Effector memory CD4-positive, alpha-beta T cell (primary cell): ENCODE measurements around the gene ATPAF2.

ENCODE experiments used
- DNase-seq, 3 donors: peaks; one replicate each; pipeline ENCODE4 v3.0.0-alpha.2; 2020
- H3K27ac ChIP-seq: 2 replicates; pipeline ENCODE4 v1.7.0; 2013; ENCODE audit warnings: mild to moderate bottlenecking, low read length, moderate library complexity; ENCODE audit not compliant: insufficient read depth, poor library complexity, severe bottlenecking
- H3K27me3 ChIP-seq: replicated peaks from 2 replicates; pipeline ENCODE4 v1.7.0; 2013; ENCODE audit warnings: mild to moderate bottlenecking, low read length; ENCODE audit not compliant: insufficient read depth, control insufficient read depth, poor library complexity, severe bottlenecking
- H3K36me3 ChIP-seq: 2 replicates; pipeline ENCODE4 v1.7.0; 2013; ENCODE audit warnings: mild to moderate bottlenecking, low read length, moderate library complexity; ENCODE audit not compliant: control insufficient read depth, insufficient read depth
- H3K4me1 ChIP-seq: 2 replicates; pipeline ENCODE4 v1.7.0; 2013; ENCODE audit warnings: low read length, mild to moderate bottlenecking; ENCODE audit not compliant: control insufficient read depth, insufficient read depth, poor library complexity, severe bottlenecking
- H3K4me3 ChIP-seq: 2 replicates; pipeline ENCODE4 v1.7.0; 2013; ENCODE audit warnings: low read length, low read depth, mild to moderate bottlenecking; ENCODE audit not compliant: insufficient read depth, poor library complexity, severe bottlenecking
- H3K9me3 ChIP-seq: 2 replicates; pipeline ENCODE4 v1.7.0; 2013; ENCODE audit warnings: mild to moderate bottlenecking, low read length, moderate library complexity; ENCODE audit not compliant: control insufficient read depth

The ATPAF2 gene

GRCh38 chr17:18016426-18016825 lies 22.5 kb downstream of the ATPAF2 start:
- no peak overlapping the region for H3K4me3 ChIP-seq
- H3K4me1 ChIP-seq: no peaks in the 10 kb centered on the region
- no peaks in the 10 kb centered on the region for H3K27me3 ChIP-seq
- no peak overlapping the region for H3K27ac ChIP-seq
- H3K9me3 ChIP-seq: no peaks in the 10 kb centered on the region
- no peak for DNase-seq
- peaks cover 19% of the 10 kb centered on the region for H3K36me3 ChIP-seq

- peaks cover 15% of the 10 kb centered on the region for H3K36me3 ChIP-seq
- H3K9me3 ChIP-seq: no peaks in the 10 kb centered on the region
- no peaks in the 10 kb centered on the region for H3K4me1 ChIP-seq
- no peak overlapping the region for H3K4me3 ChIP-seq
- DNase-seq: no peak
- H3K27ac ChIP-seq: no peak overlapping the region
- H3K27me3 ChIP-seq: no peaks in the 10 kb centered on the region
Observed at GRCh38 chr17:18015593-18015992, 23.4 kb downstream of the ATPAF2 start.

- no peak overlapping the region for H3K4me3 ChIP-seq
- no peak overlapping the region for H3K27ac ChIP-seq
- H3K9me3 ChIP-seq: no peaks in the 10 kb centered on the region
- DNase-seq: no peak
- H3K27me3 ChIP-seq: no peaks in the 10 kb centered on the region
- peaks cover 20% of the 10 kb centered on the region for H3K36me3 ChIP-seq
- no peaks in the 10 kb centered on the region for H3K4me1 ChIP-seq
Observed at GRCh38 chr17:18014006-18014405, 25.0 kb downstream of the ATPAF2 start.

GRCh38 chr17:18011286-18011685 lies 27.7 kb downstream of the ATPAF2 start:
- Histone ChIP-seq H3K4me3 (no peak overlapping the region), H3K27me3 (no peaks in the 10 kb centered on the region), H3K4me1 (no peaks in the 10 kb centered on the region), H3K27ac (no peak overlapping the region), H3K36me3 (peaks cover 13% of the 10 kb centered on the region), H3K9me3 (no peaks in the 10 kb centered on the region)
- no peak for DNase-seq

GRCh38 chr17:18009609-18010420 lies 29.2 kb downstream of the ATPAF2 start:
- no peaks in the 10 kb centered on the region for H3K4me1 ChIP-seq
- H3K27me3 ChIP-seq: no peaks in the 10 kb centered on the region
- DNase-seq: no peak
- no peak overlapping the region for H3K4me3 ChIP-seq
- H3K9me3 ChIP-seq: no peaks in the 10 kb centered on the region
- no peak overlapping the region for H3K27ac ChIP-seq
- H3K36me3 ChIP-seq: peaks cover 5% of the 10 kb centered on the region

- Histone ChIP-seq H3K4me3 (no peak overlapping the region), H3K36me3 (peaks cover 5% of the 10 kb centered on the region), H3K27me3 (no peaks in the 10 kb centered on the region), H3K27ac (no peak overlapping the region), H3K9me3 (no peaks in the 10 kb centered on the region), H3K4me1 (no peaks in the 10 kb centered on the region)
- DNase-seq: no peak
Observed at GRCh38 chr17:18008496-18009268, 30.3 kb downstream of the ATPAF2 start.

GRCh38 chr17:18006495-18007239 lies 32.3 kb downstream of the ATPAF2 start:
- Histone ChIP-seq H3K36me3 (peaks cover 5% of the 10 kb centered on the region), H3K27me3 (no peaks in the 10 kb centered on the region), H3K27ac (no peak overlapping the region), H3K4me1 (no peaks in the 10 kb centered on the region), H3K9me3 (no peaks in the 10 kb centered on the region), H3K4me3 (no peak overlapping the region)
- DNase-seq: no peak

GRCh38 chr17:18005496-18005895 lies 33.5 kb downstream of the ATPAF2 start:
- H3K27me3 ChIP-seq: no peaks in the 10 kb centered on the region
- no peak overlapping the region for H3K27ac ChIP-seq
- no peak for DNase-seq
- H3K9me3 ChIP-seq: no peaks in the 10 kb centered on the region
- no peak overlapping the region for H3K4me3 ChIP-seq
- H3K36me3 ChIP-seq: peaks cover 5% of the 10 kb centered on the region
- H3K4me1 ChIP-seq: no peaks in the 10 kb centered on the region

- no peak overlapping the region for H3K27ac ChIP-seq
- DNase-seq: no peak
- H3K9me3 ChIP-seq: no peaks in the 10 kb centered on the region
- H3K36me3 ChIP-seq: peaks cover 4% of the 10 kb centered on the region
- no peak overlapping the region for H3K4me3 ChIP-seq
- no peaks in the 10 kb centered on the region for H3K4me1 ChIP-seq
- no peaks in the 10 kb centered on the region for H3K27me3 ChIP-seq
Observed at GRCh38 chr17:18004884-18005305, 34.1 kb downstream of the ATPAF2 start.
